ENCODE measurements around the gene FGF14.
"Not testable (repeated sequence)": the region's sequence is repeated elsewhere in the genome, so short reads cannot be mapped to it uniquely, and the experiment has no call there.

Gene FGF14

GRCh38 chr13:102068323-102068722 is 333.5 kb downstream of the FGF14 start:
- H3K27me3 ChIP-seq (ENCODE audit: control insufficient read depth, insufficient read depth, low read length); H3K36me3 ChIP-seq (ENCODE audit: insufficient read depth, low read length); H3K9ac ChIP-seq (ENCODE audit: low read depth, low read length); H3K9me3 ChIP-seq (replicated peaks; ENCODE audit: low read length); H3K4me1 ChIP-seq (ENCODE audit: control insufficient read depth, insufficient read depth, low read length); H3K4me2 ChIP-seq (ENCODE audit: low read length); H3K4me3 ChIP-seq (ENCODE audit: low read length): not testable (repeated sequence)

DNA sequence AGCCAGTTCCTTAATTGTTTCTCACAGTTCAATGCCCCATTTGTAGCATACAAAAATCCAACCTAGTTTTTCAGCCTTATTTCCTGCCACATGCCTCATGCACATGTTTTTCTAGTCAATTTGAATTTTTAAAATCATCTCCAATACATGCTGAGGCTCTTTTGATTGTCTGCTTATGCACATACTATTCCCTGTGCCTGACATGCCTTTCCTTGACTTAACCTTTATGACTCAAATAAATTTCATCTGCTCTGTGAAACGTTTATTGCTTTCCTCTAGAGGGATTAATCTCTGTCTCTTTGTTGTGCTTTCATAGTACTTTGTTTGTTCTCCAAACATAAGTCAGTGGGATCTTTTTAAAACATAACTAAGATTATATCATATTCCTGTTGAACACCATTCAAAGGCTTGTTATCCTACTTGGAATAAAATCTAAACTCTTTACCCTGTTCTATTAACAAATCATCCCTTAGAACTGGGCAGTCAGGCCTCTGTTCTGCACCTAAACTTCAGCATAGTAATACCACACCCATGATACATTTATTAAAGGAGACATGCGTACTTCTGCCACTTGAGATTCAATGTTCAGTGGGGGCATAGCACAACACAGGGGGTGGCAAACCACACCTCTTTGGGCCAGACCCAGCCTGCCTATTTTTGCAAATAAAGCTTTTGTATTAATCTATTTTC is 346.6 kb downstream of the FGF14 start:
- peaks cover 3% of the 10 kb centered on the region for H3K9me3 ChIP-seq (replicated peaks; ENCODE audit: low read length)
- H3K36me3 ChIP-seq (ENCODE audit: insufficient read depth, low read length), result no peaks in the 10 kb centered on the region
- H3K4me1 ChIP-seq (ENCODE audit: control insufficient read depth, insufficient read depth, low read length), result no peaks in the 10 kb centered on the region
- no peak overlapping the region for H3K9ac ChIP-seq (ENCODE audit: low read depth, low read length)
- no peak overlapping the region for H3K4me3 ChIP-seq (ENCODE audit: low read length)
- H3K27me3 ChIP-seq (ENCODE audit: control insufficient read depth, insufficient read depth, low read length), result no peaks in the 10 kb centered on the region
- no peak overlapping the region for H3K4me2 ChIP-seq (ENCODE audit: low read length)

- Histone ChIP-seq H3K4me2 (ENCODE audit: low read length) (no peak overlapping the region), H3K4me1 (ENCODE audit: control insufficient read depth, insufficient read depth, low read length) (no peaks in the 10 kb centered on the region), H3K36me3 (ENCODE audit: insufficient read depth, low read length) (no peaks in the 10 kb centered on the region), H3K9ac (ENCODE audit: low read depth, low read length) (no peak overlapping the region), H3K27me3 (ENCODE audit: control insufficient read depth, insufficient read depth, low read length) (peaks cover 5% of the 10 kb centered on the region), H3K9me3 (replicated peaks; ENCODE audit: low read length) (peaks cover 3% of the 10 kb centered on the region), H3K4me3 (ENCODE audit: low read length) (no peak overlapping the region)
Observed at GRCh38 chr13:102049853-102050252, 352.0 kb downstream of the FGF14 start.

DNA sequence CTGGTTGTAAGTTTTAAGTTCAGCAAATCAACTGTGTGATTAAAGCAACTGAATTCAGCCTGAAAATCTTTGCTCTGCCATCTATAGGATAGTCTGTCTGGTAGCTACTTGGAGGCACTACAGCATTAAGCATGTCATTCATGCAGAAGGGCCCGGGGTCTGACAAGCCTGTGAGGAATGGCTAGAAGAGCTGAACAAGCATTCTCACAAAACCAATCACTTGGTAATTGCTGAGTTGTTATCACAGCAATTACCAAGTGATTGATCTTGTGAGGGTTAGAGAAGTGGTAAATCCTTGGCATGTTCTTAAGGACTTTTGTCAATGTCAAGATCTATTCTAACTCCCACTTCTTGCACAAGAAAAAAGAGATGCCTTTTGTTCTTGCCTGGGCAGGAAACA is 356.1 kb downstream of the FGF14 start:
- H3K36me3 ChIP-seq (ENCODE audit: insufficient read depth, low read length), result no peaks in the 10 kb centered on the region
- no peak overlapping the region for H3K4me2 ChIP-seq (ENCODE audit: low read length)
- H3K4me1 ChIP-seq (ENCODE audit: control insufficient read depth, insufficient read depth, low read length), result no peaks in the 10 kb centered on the region
- H3K27me3 ChIP-seq (ENCODE audit: control insufficient read depth, insufficient read depth, low read length), result peaks cover 8% of the 10 kb centered on the region
- no peaks in the 10 kb centered on the region for H3K9me3 ChIP-seq (replicated peaks; ENCODE audit: low read length)
- no peak overlapping the region for H3K4me3 ChIP-seq (ENCODE audit: low read length)
- no peak overlapping the region for H3K9ac ChIP-seq (ENCODE audit: low read depth, low read length)

DNA sequence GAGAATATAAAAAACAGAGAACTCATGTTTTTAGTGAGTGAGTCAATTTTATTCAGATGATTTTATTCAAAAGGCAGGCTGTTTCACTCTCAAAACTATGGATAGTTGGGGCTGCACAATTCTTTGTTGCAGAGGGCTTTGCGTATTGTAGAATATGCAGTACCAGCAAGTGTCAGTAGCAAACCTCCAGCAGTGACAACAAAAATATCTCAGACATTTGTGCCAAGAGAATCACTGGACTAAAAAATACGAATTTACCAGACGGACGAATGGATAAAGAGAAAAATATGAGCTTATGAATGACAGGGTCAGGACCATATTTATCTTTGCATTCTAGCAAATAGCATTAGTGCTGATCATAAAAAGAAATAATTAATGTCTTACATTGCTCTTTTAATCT is 359.1 kb downstream of the FGF14 start:
- Histone ChIP-seq H3K9me3 (replicated peaks; ENCODE audit: low read length) (no peaks in the 10 kb centered on the region), H3K4me2 (ENCODE audit: low read length) (no peak overlapping the region), H3K27me3 (ENCODE audit: control insufficient read depth, insufficient read depth, low read length) (peaks cover 8% of the 10 kb centered on the region), H3K4me1 (ENCODE audit: control insufficient read depth, insufficient read depth, low read length) (no peaks in the 10 kb centered on the region), H3K9ac (ENCODE audit: low read depth, low read length) (no peak overlapping the region), H3K4me3 (ENCODE audit: low read length) (no peak overlapping the region), H3K36me3 (ENCODE audit: insufficient read depth, low read length) (no peaks in the 10 kb centered on the region)

DNA sequence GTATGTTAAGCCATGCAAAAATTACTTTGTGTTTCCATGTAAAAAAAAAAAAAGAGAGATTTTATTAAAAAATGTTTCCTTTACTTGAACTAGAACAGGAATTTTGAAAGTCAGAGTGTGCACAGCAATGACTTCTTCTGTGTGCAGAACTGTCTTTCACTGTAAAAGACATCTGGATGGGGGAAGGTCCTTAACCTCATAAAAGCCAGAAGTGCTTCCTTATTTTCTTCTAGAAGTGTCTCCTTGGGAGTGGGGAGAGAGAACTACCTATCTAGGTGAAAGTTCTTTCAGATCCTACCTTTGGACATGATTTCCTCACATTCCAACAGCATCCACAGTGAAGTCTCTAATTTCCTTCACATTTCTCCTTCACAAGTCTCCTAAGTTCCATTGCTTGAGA is 360.3 kb downstream of the FGF14 start:
- no peak overlapping the region for H3K4me3 ChIP-seq (ENCODE audit: low read length)
- no peak overlapping the region for H3K9ac ChIP-seq (ENCODE audit: low read depth, low read length)
- peaks cover 8% of the 10 kb centered on the region for H3K27me3 ChIP-seq (ENCODE audit: control insufficient read depth, insufficient read depth, low read length)
- H3K4me2 ChIP-seq (ENCODE audit: low read length), result no peak overlapping the region
- H3K36me3 ChIP-seq (ENCODE audit: insufficient read depth, low read length), result no peaks in the 10 kb centered on the region
- no peaks in the 10 kb centered on the region for H3K4me1 ChIP-seq (ENCODE audit: control insufficient read depth, insufficient read depth, low read length)
- no peaks in the 10 kb centered on the region for H3K9me3 ChIP-seq (replicated peaks; ENCODE audit: low read length)

GRCh38 chr13:102040812-102041211 is 361.0 kb downstream of the FGF14 start:
- Histone ChIP-seq H3K27me3 (ENCODE audit: control insufficient read depth, insufficient read depth, low read length) (peaks cover 8% of the 10 kb centered on the region), H3K9ac (ENCODE audit: low read depth, low read length) (no peak overlapping the region), H3K4me2 (ENCODE audit: low read length) (no peak overlapping the region), H3K36me3 (ENCODE audit: insufficient read depth, low read length) (no peaks in the 10 kb centered on the region), H3K4me1 (ENCODE audit: control insufficient read depth, insufficient read depth, low read length) (no peaks in the 10 kb centered on the region), H3K4me3 (ENCODE audit: low read length) (no peak overlapping the region), H3K9me3 (replicated peaks; ENCODE audit: low read length) (no peaks in the 10 kb centered on the region)

- Histone ChIP-seq H3K4me1 (ENCODE audit: control insufficient read depth, insufficient read depth, low read length) (no peaks in the 10 kb centered on the region), H3K9ac (ENCODE audit: low read depth, low read length) (no peak overlapping the region), H3K27me3 (ENCODE audit: control insufficient read depth, insufficient read depth, low read length) (peaks cover 12% of the 10 kb centered on the region), H3K36me3 (ENCODE audit: insufficient read depth, low read length) (no peaks in the 10 kb centered on the region), H3K4me3 (ENCODE audit: low read length) (no peak overlapping the region), H3K9me3 (replicated peaks; ENCODE audit: low read length) (no peaks in the 10 kb centered on the region), H3K4me2 (ENCODE audit: low read length) (no peak overlapping the region)
Observed at GRCh38 chr13:102039264-102039663, 362.6 kb downstream of the FGF14 start.

DNA sequence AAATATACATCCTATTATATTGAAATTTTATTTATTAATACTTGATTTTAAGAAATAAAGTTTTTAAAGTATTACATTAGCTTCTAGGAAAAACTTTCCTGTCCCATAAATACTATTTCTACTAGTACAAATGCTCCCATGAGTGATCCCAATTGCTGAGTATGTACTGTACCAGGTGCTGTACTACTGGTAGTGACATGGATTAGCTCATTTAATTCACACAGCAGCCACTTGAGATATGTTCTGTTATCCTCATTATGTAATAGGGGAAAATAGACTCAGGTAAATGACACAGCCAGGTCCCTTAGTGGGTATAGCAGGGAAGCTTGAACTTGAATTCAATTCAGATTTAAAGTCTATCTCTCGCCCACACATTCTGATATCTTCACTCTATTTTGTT is 363.1 kb downstream of the FGF14 start:
- H3K9me3 ChIP-seq (replicated peaks; ENCODE audit: low read length), result no peaks in the 10 kb centered on the region
- H3K4me2 ChIP-seq (ENCODE audit: low read length), result no peak overlapping the region
- peaks cover 16% of the 10 kb centered on the region for H3K27me3 ChIP-seq (ENCODE audit: control insufficient read depth, insufficient read depth, low read length)
- no peak overlapping the region for H3K4me3 ChIP-seq (ENCODE audit: low read length)
- no peaks in the 10 kb centered on the region for H3K4me1 ChIP-seq (ENCODE audit: control insufficient read depth, insufficient read depth, low read length)
- H3K36me3 ChIP-seq (ENCODE audit: insufficient read depth, low read length), result no peaks in the 10 kb centered on the region
- no peak overlapping the region for H3K9ac ChIP-seq (ENCODE audit: low read depth, low read length)

- Histone ChIP-seq H3K9me3 (replicated peaks; ENCODE audit: low read length) (no peaks in the 10 kb centered on the region), H3K9ac (ENCODE audit: low read depth, low read length) (no peak overlapping the region), H3K36me3 (ENCODE audit: insufficient read depth, low read length) (no peaks in the 10 kb centered on the region), H3K27me3 (ENCODE audit: control insufficient read depth, insufficient read depth, low read length) (peaks cover 20% of the 10 kb centered on the region), H3K4me2 (ENCODE audit: low read length) (no peak overlapping the region), H3K4me3 (ENCODE audit: low read length) (no peak overlapping the region), H3K4me1 (ENCODE audit: control insufficient read depth, insufficient read depth, low read length) (no peaks in the 10 kb centered on the region)
Observed at GRCh38 chr13:102035969-102036368, 365.9 kb downstream of the FGF14 start.

GRCh38 chr13:102033857-102034331 is 368.0 kb downstream of the FGF14 start:
- H3K4me3 ChIP-seq (ENCODE audit: low read length), result no peak overlapping the region
- H3K9ac ChIP-seq (ENCODE audit: low read depth, low read length), result no peak overlapping the region
- no peaks in the 10 kb centered on the region for H3K9me3 ChIP-seq (replicated peaks; ENCODE audit: low read length)
- no peak overlapping the region for H3K4me2 ChIP-seq (ENCODE audit: low read length)
- H3K27me3 ChIP-seq (ENCODE audit: control insufficient read depth, insufficient read depth, low read length), result peaks cover 26% of the 10 kb centered on the region
- H3K36me3 ChIP-seq (ENCODE audit: insufficient read depth, low read length), result no peaks in the 10 kb centered on the region
- no peaks in the 10 kb centered on the region for H3K4me1 ChIP-seq (ENCODE audit: control insufficient read depth, insufficient read depth, low read length)

DNA sequence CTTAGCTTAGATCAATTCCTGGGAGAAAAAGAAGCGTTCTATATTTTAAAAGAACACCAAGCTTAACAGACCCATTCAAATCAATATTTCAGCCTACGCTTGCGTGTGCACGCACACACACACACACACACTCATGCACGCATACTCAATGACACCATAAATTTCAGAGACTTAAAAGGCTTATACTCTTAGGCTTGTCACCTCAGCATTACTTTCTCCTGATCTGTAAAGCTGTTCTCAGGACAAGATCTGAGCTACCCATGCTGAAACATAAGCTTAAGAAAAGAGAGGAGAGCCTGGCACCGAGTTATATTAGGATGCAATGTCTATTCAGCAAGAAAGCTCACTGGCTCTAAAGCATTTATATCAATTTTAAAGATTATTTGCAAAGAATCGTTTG is 368.5 kb downstream of the FGF14 start:
- no peak overlapping the region for H3K4me2 ChIP-seq (ENCODE audit: low read length)
- H3K27me3 ChIP-seq (ENCODE audit: control insufficient read depth, insufficient read depth, low read length), result peaks cover 28% of the 10 kb centered on the region
- no peak overlapping the region for H3K4me3 ChIP-seq (ENCODE audit: low read length)
- H3K9ac ChIP-seq (ENCODE audit: low read depth, low read length), result no peak overlapping the region
- H3K36me3 ChIP-seq (ENCODE audit: insufficient read depth, low read length), result no peaks in the 10 kb centered on the region
- no peaks in the 10 kb centered on the region for H3K9me3 ChIP-seq (replicated peaks; ENCODE audit: low read length)
- H3K4me1 ChIP-seq (ENCODE audit: control insufficient read depth, insufficient read depth, low read length), result no peaks in the 10 kb centered on the region
